H9 (cell line): ENCODE results near the gene SLC25A29. TPM values are rescaled to one million over a fixed set of nuclear protein-coding genes. Genes with fewer than 3 reads are reported as not detected.
A peak's percentile ranks its signal among the peaks of the same experiment; 100 is the strongest.

Source experiments
- DNase-seq: peaks from one replicate; pipeline ENCODE4 v3.0.0-alpha.2; 2017
- H2AFZ ChIP-seq: one replicate; pipeline ENCODE4 v1.6.1; 2013; ENCODE audit warnings: mild to moderate bottlenecking, low read length, control low read depth, moderate library complexity
- H2AK5ac ChIP-seq: 2 replicates; pipeline ENCODE4 v1.6.1; 2013; ENCODE audit warnings: low read length, control low read depth, mixed read lengths; ENCODE audit not compliant: insufficient read length
- H2BK120ac ChIP-seq: one replicate; pipeline ENCODE4 v1.6.1; 2013; ENCODE audit warnings: low read depth, mild to moderate bottlenecking, low read length, control low read depth, inconsistent platforms; ENCODE audit not compliant: poor library complexity, severe bottlenecking
- H2BK12ac ChIP-seq: 2 replicates; pipeline ENCODE4 v1.6.1; 2013; ENCODE audit warnings: low read length, control low read depth, mixed read lengths, low read depth; ENCODE audit not compliant: insufficient read length
- H2BK15ac ChIP-seq: 2 replicates; pipeline ENCODE4 v1.6.1; 2013; ENCODE audit warnings: low read depth, low read length, control low read depth
- H2BK20ac ChIP-seq: one replicate; pipeline ENCODE4 v1.6.1; 2013; ENCODE audit warnings: low read depth, mild to moderate bottlenecking, low read length, control low read depth, inconsistent platforms; ENCODE audit not compliant: poor library complexity, severe bottlenecking
- H2BK5ac ChIP-seq: 2 replicates; pipeline ENCODE4 v1.6.1; 2013; ENCODE audit warnings: low read length, control low read depth, mixed read lengths; ENCODE audit not compliant: insufficient read length
- H3K14ac ChIP-seq: 2 replicates; pipeline ENCODE4 v1.6.1; 2013; ENCODE audit warnings: low read length, control low read depth; ENCODE audit not compliant: insufficient read depth
- H3K18ac ChIP-seq: 2 replicates; pipeline ENCODE4 v1.6.1; 2013; ENCODE audit warnings: low read depth, mild to moderate bottlenecking, mixed read lengths, low read length, control low read depth; ENCODE audit not compliant: insufficient read length
- H3K23ac ChIP-seq: 2 replicates; pipeline ENCODE4 v1.6.1; 2013; ENCODE audit warnings: low read length, control low read depth, mixed read lengths, low read depth; ENCODE audit not compliant: insufficient read length
- H3K23me2 ChIP-seq: 2 replicates; pipeline ENCODE4 v1.6.1; 2013; ENCODE audit warnings: low read depth, mild to moderate bottlenecking, mixed read lengths, low read length, control low read depth; ENCODE audit not compliant: insufficient read length, poor library complexity, severe bottlenecking
- H3K27ac ChIP-seq: 2 replicates; pipeline ENCODE4 v1.5.1; 2013; ENCODE audit warnings: low read length, control low read depth, mixed read lengths, low read depth; ENCODE audit not compliant: insufficient read length
- H3K27me3 ChIP-seq: 2 replicates; pipeline ENCODE4 v1.6.1; 2013; ENCODE audit warnings: low read length, control low read depth, inconsistent platforms; ENCODE audit not compliant: insufficient read depth
- H3K4ac ChIP-seq: 2 replicates; pipeline ENCODE4 v1.6.1; 2013; ENCODE audit warnings: low read depth, mild to moderate bottlenecking, control low read depth, inconsistent platforms, low read length, moderate library complexity
- H3K4me1 ChIP-seq: 2 replicates; pipeline ENCODE4 v1.6.1; 2013; ENCODE audit warnings: low read length, control low read depth, inconsistent platforms; ENCODE audit not compliant: insufficient read depth
- H3K4me2 ChIP-seq: 2 replicates; pipeline ENCODE4 v1.6.1; 2013; ENCODE audit warnings: low read length, control low read depth, mixed read lengths; ENCODE audit not compliant: insufficient read length, insufficient read depth
- H3K56ac ChIP-seq: 2 replicates; pipeline ENCODE4 v1.6.1; 2013; ENCODE audit warnings: low read depth, mild to moderate bottlenecking, mixed read lengths, low read length, control low read depth; ENCODE audit not compliant: insufficient read length
- H3K79me1 ChIP-seq: 2 replicates; pipeline ENCODE4 v1.6.1; 2013; ENCODE audit warnings: low read depth, mild to moderate bottlenecking, moderate library complexity, low read length, control low read depth, inconsistent platforms; ENCODE audit not compliant: insufficient read depth, poor library complexity, severe bottlenecking
- H3K79me2 ChIP-seq: 2 replicates; pipeline ENCODE4 v1.6.1; 2013; ENCODE audit warnings: low read length, control low read depth, inconsistent platforms; ENCODE audit not compliant: insufficient read depth
- H3K9ac ChIP-seq: 2 replicates; pipeline ENCODE4 v1.6.1; 2013; ENCODE audit warnings: low read length, control low read depth, mixed read lengths; ENCODE audit not compliant: insufficient read length; ENCODE audit errors: extremely low read depth
- H3K9me3 ChIP-seq: one replicate; pipeline ENCODE4 v1.6.1; 2013; ENCODE audit warnings: low read depth, low read length, inconsistent platforms; ENCODE audit not compliant: control insufficient read depth
- H3T11ph ChIP-seq: one replicate; pipeline ENCODE4 v1.6.1; 2013; ENCODE audit warnings: mild to moderate bottlenecking, low read length, control low read depth, inconsistent platforms
- H4K20me1 ChIP-seq: one replicate; pipeline ENCODE4 v1.6.1; 2013; ENCODE audit not compliant: control insufficient read depth, insufficient read length, insufficient read depth
- H4K5ac ChIP-seq: 2 replicates; pipeline ENCODE4 v1.6.1; 2013; ENCODE audit warnings: low read depth, mild to moderate bottlenecking, mixed read lengths, low read length, control low read depth; ENCODE audit not compliant: insufficient read length
- H4K8ac ChIP-seq: replicated peaks from 2 replicates; pipeline ENCODE4 v1.6.1; 2013; ENCODE audit warnings: low read length, control low read depth, mixed read lengths, low read depth; ENCODE audit not compliant: insufficient read length
- H4K91ac ChIP-seq: 2 replicates; pipeline ENCODE4 v1.6.1; 2013; ENCODE audit warnings: low read depth, mild to moderate bottlenecking, moderate library complexity, mixed read lengths, low read length, control low read depth; ENCODE audit not compliant: insufficient read length
- H3K27ac Mint-ChIP-seq, 3 experiments: 2 replicates in 2 of 3; 3 replicates in 1 of 3; pipeline ENCODE4 v1.8.0; 2020 to 2021; ENCODE audit warnings: mixed read lengths in 3 of 3, mild to moderate bottlenecking in 1 of 3, moderate library complexity in 1 of 3
- H3K27me3 Mint-ChIP-seq: 2 replicates; pipeline ENCODE4 v1.8.0; 2021; ENCODE audit warnings: low read depth, mild to moderate bottlenecking, moderate library complexity, mixed read lengths
- H3K36me3 Mint-ChIP-seq, 3 experiments: 2 replicates in 2 of 3; 3 replicates in 1 of 3; pipeline ENCODE4 v1.8.0; 2020 to 2021; ENCODE audit warnings: low read depth in 3 of 3, mixed read lengths in 3 of 3; ENCODE audit not compliant: insufficient read depth in 1 of 3
- H3K4me1 Mint-ChIP-seq, 2 experiments: 2 replicates each; pipeline ENCODE4 v1.8.0; 2020; ENCODE audit warnings: mixed read lengths in 2 of 2
- H3K4me3 Mint-ChIP-seq, 2 experiments: 2 replicates in 1 of 2; 3 replicates in 1 of 2; pipeline ENCODE4 v1.8.0; 2020 to 2021; ENCODE audit warnings: mild to moderate bottlenecking in 2 of 2, mixed read lengths in 2 of 2, moderate library complexity in 1 of 2
- H3K9me3 Mint-ChIP-seq, 2 experiments: 2 replicates in 1 of 2; 3 replicates in 1 of 2; pipeline ENCODE4 v1.8.0; 2020; ENCODE audit warnings: mild to moderate bottlenecking in 2 of 2, mixed read lengths in 2 of 2, moderate library complexity in 1 of 2
- WGBS: extraction: QIAGEN DNeasy Blood & Tissue Kit; methylation state at CpG from one replicate; pipeline ENCODE4 v1.1.7; 2013; ENCODE audit warnings: missing lambda C conversion rate, low lambda C conversion rate, mixed read lengths; ENCODE audit not compliant: insufficient read length; ENCODE audit errors: extremely low coverage; 5-methylcytosine and 5-hydroxymethylcytosine counted together
- total RNA-seq: library from RNA; stranded (reverse); gene quantifications from 2 replicates; pipeline ENCODE4 v1.2.1, GENCODE V29; 2021
- TF ChIP-seq, protein P1 (sequence below): fragments of 200-600 bp; sonication (generic); conservative IDR thresholded peaks from 3 replicates; pipeline ENCODE4 v1.8.0; 2021; ENCODE audit warnings: antibody characterized with exemption, mild to moderate bottlenecking

Gene SLC25A29
- total RNA-seq, 1 experiment from 2014 or later = 175 TPM

DNA sequence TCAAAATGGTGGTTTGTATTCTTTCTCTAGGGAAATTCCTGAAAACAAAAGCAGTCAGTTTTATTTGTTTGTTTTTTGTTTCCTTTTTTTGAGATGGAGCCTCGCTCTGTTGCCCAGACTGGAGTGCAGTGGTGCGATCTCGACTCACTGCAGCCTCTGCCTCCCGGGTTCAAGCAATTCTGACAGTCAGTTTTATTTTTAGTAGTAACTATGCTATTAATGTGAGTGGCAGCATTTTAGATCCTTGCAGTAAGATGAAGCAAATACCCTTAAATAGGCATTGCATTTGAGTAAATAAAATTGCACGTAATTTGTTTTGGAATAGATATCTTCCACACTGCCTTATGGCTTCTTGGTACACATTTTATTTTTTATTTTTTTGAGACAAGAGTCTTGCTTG, 43.7 kb downstream of the SLC25A29 start:
- Mint-ChIP-seq H3K9me3 (no peaks in the 10 kb centered on the region; a peak in 1 of 5 replicates), H3K27me3 (no peaks in the 10 kb centered on the region), H3K4me3 (no peak overlapping the region), H3K4me1 (peaks cover 22 to 24% of the 10 kb centered on the region in 2 experiments), H3K27ac (peak overlapping the region in 1 of 3 experiments; percentile 44; a peak in 1 of 7 replicates), H3K36me3 (peaks cover 33 to 50% (median 42%) of the 10 kb centered on the region in 3 experiments; a peak in 6 of 7 replicates)
- Histone ChIP-seq H4K91ac (no peak overlapping the region), H3K56ac (no peak overlapping the region), H2BK120ac (no peak overlapping the region), H4K20me1 (no peaks in the 10 kb centered on the region), H4K8ac (no peak overlapping the region), H3K9ac (no peak overlapping the region), H3K4ac (no peak overlapping the region), H3K23me2 (no peaks in the 10 kb centered on the region), H3K27ac (no peak overlapping the region), H2BK20ac (no peak overlapping the region), H2AK5ac (no peak overlapping the region), H3K4me2 (no peak overlapping the region), H3K23ac (no peak overlapping the region), H2AFZ (no peak overlapping the region), H3K14ac (no peak overlapping the region), H3K4me1 (no peaks in the 10 kb centered on the region), H3K9me3 (no peaks in the 10 kb centered on the region), H3T11ph (no peak overlapping the region), H2BK5ac (no peak overlapping the region), H3K79me1 (peaks cover 24% of the 10 kb centered on the region), H3K27me3 (no peaks in the 10 kb centered on the region), H3K79me2 (peaks cover 47% of the 10 kb centered on the region; the same call in 1 of the 2 replicates), H4K5ac (no peak overlapping the region), H2BK15ac (no peak overlapping the region), H2BK12ac (no peak overlapping the region), H3K18ac (no peak overlapping the region)
- no CpG with 5 or more reads among the region's 5 CpGs for WGBS
- DNase-seq = no peak
- TF ChIP-seq, protein P1, sequence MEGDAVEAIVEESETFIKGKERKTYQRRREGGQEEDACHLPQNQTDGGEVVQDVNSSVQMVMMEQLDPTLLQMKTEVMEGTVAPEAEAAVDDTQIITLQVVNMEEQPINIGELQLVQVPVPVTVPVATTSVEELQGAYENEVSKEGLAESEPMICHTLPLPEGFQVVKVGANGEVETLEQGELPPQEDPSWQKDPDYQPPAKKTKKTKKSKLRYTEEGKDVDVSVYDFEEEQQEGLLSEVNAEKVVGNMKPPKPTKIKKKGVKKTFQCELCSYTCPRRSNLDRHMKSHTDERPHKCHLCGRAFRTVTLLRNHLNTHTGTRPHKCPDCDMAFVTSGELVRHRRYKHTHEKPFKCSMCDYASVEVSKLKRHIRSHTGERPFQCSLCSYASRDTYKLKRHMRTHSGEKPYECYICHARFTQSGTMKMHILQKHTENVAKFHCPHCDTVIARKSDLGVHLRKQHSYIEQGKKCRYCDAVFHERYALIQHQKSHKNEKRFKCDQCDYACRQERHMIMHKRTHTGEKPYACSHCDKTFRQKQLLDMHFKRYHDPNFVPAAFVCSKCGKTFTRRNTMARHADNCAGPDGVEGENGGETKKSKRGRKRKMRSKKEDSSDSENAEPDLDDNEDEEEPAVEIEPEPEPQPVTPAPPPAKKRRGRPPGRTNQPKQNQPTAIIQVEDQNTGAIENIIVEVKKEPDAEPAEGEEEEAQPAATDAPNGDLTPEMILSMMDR = no peak
